K562 (cell line): ENCODE data around the gene IL24. TPM values are rescaled to one million over a fixed set of nuclear protein-coding genes. Genes with fewer than 3 reads are reported as not detected.

ENCODE experiments used
- CBX8 ChIP-seq: fragments of 200-600 bp; sonication (generic); IDR thresholded peaks from 2 replicates; pipeline ENCODE4 v1.6.1; 2012; ENCODE audit warnings: borderline replicate concordance, mixed run types, low read depth, mild to moderate bottlenecking, moderate library complexity, mixed read lengths, low read length, control low read depth, inconsistent platforms; ENCODE audit not compliant: poor library complexity, severe bottlenecking; ENCODE audit errors: extremely low read depth
- CC2D1A ChIP-seq: fragments of 450-650 bp; IDR thresholded peaks from 2 replicates; pipeline ENCODE4 v1.6.1; 2017; ENCODE audit warnings: mild to moderate bottlenecking
- CCAR2 ChIP-seq: fragments of 200-400 bp; formaldehyde crosslinking; IDR thresholded peaks from 2 replicates; pipeline ENCODE4 v1.6.1; 2017; ENCODE audit warnings: mild to moderate bottlenecking, low read depth, low read length
- ESRRB ChIP-seq: fragments of 250-450 bp; sonication (Bioruptor Pico); IDR thresholded peaks from 2 replicates; pipeline ENCODE4 v1.5.0; 2020; ENCODE audit warnings: mild to moderate bottlenecking, moderate library complexity, borderline replicate concordance
- ETV6 ChIP-seq, 3 experiments: fragments of 150-350 bp in 1 of 3; sonication (generic) in 1 of 3; formaldehyde crosslinking in 1 of 3; IDR thresholded peaks; 2 replicates each; pipeline versions ENCODE4 v1.6.1 to v1.8.0; 2014 to 2022; ENCODE audit warnings: borderline replicate concordance in 2 of 3, low read depth in 2 of 3, antibody characterized with exemption in 1 of 3, low read length in 1 of 3, mild to moderate bottlenecking in 1 of 3, missing genetic modification reagents in 1 of 3
- HNRNPL ChIP-seq: fragments of 200-400 bp; formaldehyde crosslinking; IDR thresholded peaks from 2 replicates; pipeline ENCODE4 v1.6.1; 2017; ENCODE audit warnings: low read depth, mild to moderate bottlenecking, low read length
- KAT7 ChIP-seq: sonication (generic); formaldehyde crosslinking; IDR thresholded peaks from 2 replicates; pipeline ENCODE4 v1.8.0; 2022; ENCODE audit warnings: missing genetic modification reagents, mild to moderate bottlenecking, borderline replicate concordance
- KDM2B ChIP-seq: fragments of 250-450 bp; sonication (Bioruptor Pico); IDR thresholded peaks from 2 replicates; pipeline ENCODE4 v1.8.0; 2021; ENCODE audit warnings: mild to moderate bottlenecking, moderate library complexity
- NR2C2 ChIP-seq, 2 experiments: fragments of 200-800 bp in 1 of 2; sonication (Bioruptor generic) in 1 of 2; sonication (generic) in 1 of 2; formaldehyde crosslinking in 1 of 2; IDR thresholded peaks; 2 replicates each; pipeline versions ENCODE4 v1.6.1 to v1.8.0; 2016 to 2022; ENCODE audit warnings: mild to moderate bottlenecking in 1 of 2, missing compliant biosample characterization in 1 of 2, missing genetic modification characterization in 1 of 2, missing genetic modification reagents in 1 of 2
- PML ChIP-seq: IDR thresholded peaks from 2 replicates; pipeline ENCODE4 v1.6.1; 2012; ENCODE audit warnings: low read length, inconsistent platforms
- PRPF4 ChIP-seq: fragments of 200-400 bp; formaldehyde crosslinking; IDR thresholded peaks from one replicate; pipeline ENCODE4 v1.6.1; 2017; ENCODE audit warnings: low read length, low read depth, mild to moderate bottlenecking; ENCODE audit not compliant: insufficient read depth, poor library complexity, severe bottlenecking
- SPI1 ChIP-seq: IDR thresholded peaks from 2 replicates; pipeline ENCODE4 v1.6.1; 2011; ENCODE audit warnings: low read depth, low read length, control low read depth, borderline replicate concordance
- STAG1 ChIP-seq: sonication (generic); formaldehyde crosslinking; IDR thresholded peaks from 2 replicates; pipeline ENCODE4 v1.5.0; 2020; ENCODE audit warnings: missing genetic modification reagents, borderline replicate concordance
- ZBTB40 ChIP-seq, 2 experiments: fragments of 450-650 bp in 1 of 2; sonication (generic) in 1 of 2; formaldehyde crosslinking in 1 of 2; IDR thresholded peaks; 2 replicates each; pipeline versions ENCODE4 v1.7.1 to v1.9.0; 2016 to 2022; ENCODE audit warnings: inconsistent platforms in 1 of 2, mild to moderate bottlenecking in 1 of 2, missing genetic modification reagents in 1 of 2
- polyA plus RNA-seq, 8 experiments: library from polyadenylated mRNA; depleted of rRNA in 4 of 8; stranded (reverse) in 5 of 8; unstranded in 3 of 8; fragments of >200 nt; fragmentation: Nextera tagmentation in 2 of 8; fragmentation: Illumina TruSeq in 1 of 8; extraction: Ambion mirVana in 2 of 8; extraction: Trizol in 1 of 8; gene quantifications; 2 replicates each; pipeline versions ENCODE4 v1.2.1 to v1.2.3, GENCODE V29; 2011 to 2014; ENCODE audit warnings: inconsistent platforms in 1 of 8, missing spikeins in 1 of 8
- total RNA-seq, 7 experiments: library from RNA; depleted of rRNA in 6 of 7; stranded (reverse); fragments of >200 nt in 6 of 7; fragmentation: Illumina TruSeq in 2 of 7; extraction: Trizol in 2 of 7; gene quantifications; 2 replicates each; pipeline versions ENCODE4 v1.2.1 to v1.2.3, GENCODE V29; 2011 to 2021; ENCODE audit warnings: low replicate concordance in 1 of 7
- TF ChIP-seq, protein P1 (sequence below): fragments of 250-450 bp; sonication (Bioruptor Pico); IDR thresholded peaks from 2 replicates; pipeline ENCODE4 v1.4.0; 2020; ENCODE audit warnings: borderline replicate concordance

IL24 gene
- total and polyA plus RNA-seq, 9 of the 15 experiments (the other 6 are each of a cell fraction or from before 2014, with no cell fraction given) = 0.04 to 0.19 TPM; not detected in 7

- no peak for TF ChIP-seq CBX8
- TF ChIP-seq PRPF4 = no peak
- 0 out of 2 replicates have a peak, but pooled peaks have one; percentile 34 for TF ChIP-seq KDM2B (CRISPR knock-in tag)
- TF ChIP-seq KAT7 = no peak
- TF ChIP-seq ESRRB (CRISPR knock-in tag) = no peak
- TF ChIP-seq, protein P1, sequence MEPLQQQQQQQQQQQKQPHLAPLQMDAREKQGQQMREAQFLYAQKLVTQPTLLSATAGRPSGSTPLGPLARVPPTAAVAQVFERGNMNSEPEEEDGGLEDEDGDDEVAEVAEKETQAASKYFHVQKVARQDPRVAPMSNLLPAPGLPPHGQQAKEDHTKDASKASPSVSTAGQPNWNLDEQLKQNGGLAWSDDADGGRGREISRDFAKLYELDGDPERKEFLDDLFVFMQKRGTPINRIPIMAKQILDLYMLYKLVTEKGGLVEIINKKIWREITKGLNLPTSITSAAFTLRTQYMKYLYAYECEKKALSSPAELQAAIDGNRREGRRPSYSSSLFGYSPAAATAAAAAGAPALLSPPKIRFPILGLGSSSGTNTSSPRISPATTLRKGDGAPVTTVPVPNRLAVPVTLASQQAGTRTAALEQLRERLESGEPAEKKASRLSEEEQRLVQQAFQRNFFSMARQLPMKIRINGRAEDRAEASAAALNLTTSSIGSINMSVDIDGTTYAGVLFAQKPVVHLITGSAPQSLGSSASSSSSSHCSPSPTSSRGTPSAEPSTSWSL (CRISPR knock-in tag) = no peak
- no peak for TF ChIP-seq CCAR2
- no peak for TF ChIP-seq PML
- no peak for TF ChIP-seq ETV6 (IDR thresholded peaks at IDR 0.05; ENCODE audit: borderline replicate concordance in 1 of 2, low read depth in 2 of 2, low read length in 1 of 2)
- TF ChIP-seq ETV6 (CRISPR knock-in tag; IDR thresholded peaks at IDR 0.05; ENCODE audit: borderline replicate concordance) = no peak
- no peak for TF ChIP-seq NR2C2 (CRISPR knock-in tag; IDR thresholded peaks at IDR 0.05)
- TF ChIP-seq NR2C2 (tag; IDR thresholded peaks at IDR 0.05) = no peak
- TF ChIP-seq HNRNPL = no peak
- 0 out of 2 replicates have a peak, but pooled peaks have one; percentile 18 for TF ChIP-seq SPI1
- TF ChIP-seq CC2D1A = no peak
- TF ChIP-seq STAG1 (CRISPR knock-in tag) = peak; percentile 4; the same call in 1 of the 2 replicates
- no peak for TF ChIP-seq ZBTB40 (IDR thresholded peaks at IDR 0.05)
- TF ChIP-seq ZBTB40 (CRISPR knock-in tag; IDR thresholded peaks at IDR 0.05) = no peak
Observed at GRCh38 chr1:206909883-206910318, 12.7 kb downstream of the IL24 start (continued).
